ENCODE measurements around the gene ZNF341. TPM values are rescaled to one million over a fixed set of nuclear protein-coding genes. Genes with fewer than 3 reads are reported as not detected.

ZNF341 gene
- total and polyA plus RNA-seq, 2 of the 8 experiments (the other 6 are each of a cell fraction or from before 2014, with no cell fraction given): 5.8 to 6.4 TPM

GRCh38 chr20:33709905-33710541 is 21.8 kb upstream of the ZNF341 start:
- H3K4ac ChIP-seq (replicated peaks; ENCODE audit: insufficient read length, low read depth, low read length): no peak overlapping the region
- H3K18ac ChIP-seq (ENCODE audit: extremely low read depth, low read length): no peak overlapping the region
- ChIA-PET CTCF (ENCODE audit: partially characterized antibody) (interaction anchor here (2.0 kb wide), 1 partner anchor 17 kb away, joined by 6 read pairs; no protein-coding TSS in a partner anchor), POLR2A (ENCODE audit: partially characterized antibody) (interaction anchor here (0.8 to 1.5 kb wide), 4 partner anchors 9 to 30 kb away, joined by 3 to 6 read pairs (median 4); partner anchors contain the start of gene PXMP4)
- H2BK20ac ChIP-seq (ENCODE audit: low read length): peak overlapping the region; percentile 55; the same call in 1 of the 2 replicates
- no peaks in the 10 kb centered on the region for H3K9me3 ChIP-seq (ENCODE audit: insufficient read depth in 2 of 2, low read depth in 1 of 2, low read length in 1 of 2)
- no peak overlapping the region for H3K27ac ChIP-seq (ENCODE audit: low read depth, low read length)
- H4K20me1 ChIP-seq (replicated peaks in 1 of 2; ENCODE audit: control insufficient read depth in 1 of 2, insufficient read depth in 2 of 2, low read length in 2 of 2): no peaks in the 10 kb centered on the region
- FAIRE-seq (no peak), DNase-seq (ENCODE audit: low read depth in 1 of 2, low spot score in 2 of 2) (peak; percentile 59 to 65)
- no peak overlapping the region for H3K23ac ChIP-seq (ENCODE audit: insufficient read length)
- no peak overlapping the region for H2AFZ ChIP-seq (ENCODE audit: low read length)
- H2AK5ac ChIP-seq (ENCODE audit: low read depth, low read length): no peak overlapping the region
- no peak overlapping the region for H4K5ac ChIP-seq (ENCODE audit: insufficient read length, low read depth, low read length)
- H3K79me2 ChIP-seq (ENCODE audit: control insufficient read depth in 1 of 2, insufficient read depth in 2 of 2, low read length in 2 of 2): no peaks in the 10 kb centered on the region
- no peak overlapping the region for H4K8ac ChIP-seq (ENCODE audit: extremely low read depth, insufficient read depth, low read length)
- H2BK12ac ChIP-seq (ENCODE audit: low read depth, low read length): 0 out of 2 replicates have a peak overlapping the region, but pooled peaks have one; percentile 75
- no peak overlapping the region for H3K56ac ChIP-seq (replicated peaks; ENCODE audit: insufficient read length, low read depth, low read length)
- WGBS, 2 experiments (ENCODE audit: extremely low coverage in 1 of 2, insufficient coverage in 1 of 2, insufficient read length in 1 of 2, insufficient replicate concordance in 2 of 2, low coverage in 1 of 2, low lambda C conversion rate in 2 of 2, missing lambda C conversion rate in 1 of 2): 71 to 100% methylated on average over 2 to 12 of the region's 16 CpGs
- peaks cover 6% of the 10 kb centered on the region; the same call in 1 of the 2 replicates for H3K23me2 ChIP-seq (ENCODE audit: low read depth, low read length)
- no peak overlapping the region for H4K91ac ChIP-seq (replicated peaks; ENCODE audit: insufficient read length, low read length)
- H3K27me3 ChIP-seq (replicated peaks in 1 of 4; ENCODE audit: control insufficient read depth in 3 of 4, extremely low read depth in 1 of 4, insufficient read depth in 3 of 4, low read length in 3 of 4): no peaks in the 10 kb centered on the region
- no peaks in the 10 kb centered on the region for H3K79me1 ChIP-seq (ENCODE audit: low read depth, low read length)
- H3K9ac ChIP-seq (replicated peaks in 1 of 4; ENCODE audit: extremely low read depth in 1 of 4, low read depth in 3 of 4, low read length in 3 of 4): no peak overlapping the region
- peak overlapping the region; percentile 50 to 72 for H3K4me2 ChIP-seq (ENCODE audit: insufficient read depth in 1 of 2, low read depth in 2 of 2, low read length in 2 of 2)
- no peak overlapping the region for H2BK120ac ChIP-seq (replicated peaks; ENCODE audit: low read depth, low read length)
- TF ChIP-seq KDM1A (IDR thresholded peaks at IDR 0.05; ENCODE audit: borderline replicate concordance, low read length): no peak
- no peak for TF ChIP-seq SIRT6 (IDR thresholded peaks at IDR 0.05; ENCODE audit: low read length)
- TF ChIP-seq ASH2L (IDR thresholded peaks at IDR 0.05; ENCODE audit: low read length): peak; percentile 6
- 0 out of 2 replicates have a peak, but pooled peaks have one; percentile 9 for TF ChIP-seq TAF1 (IDR thresholded peaks at IDR 0.05; ENCODE audit: low read depth, low read length)
- TF ChIP-seq BACH1 (IDR thresholded peaks at IDR 0.05; ENCODE audit: low read length): 0 out of 2 replicates have a peak, but pooled peaks have one; percentile 39
- peak; percentile 68 for TF ChIP-seq CREB1 (IDR thresholded peaks at IDR 0.05)
- TF ChIP-seq MAX (IDR thresholded peaks at IDR 0.05): no peak; the same call in 1 of the 2 replicates
- TF ChIP-seq, protein P1, sequence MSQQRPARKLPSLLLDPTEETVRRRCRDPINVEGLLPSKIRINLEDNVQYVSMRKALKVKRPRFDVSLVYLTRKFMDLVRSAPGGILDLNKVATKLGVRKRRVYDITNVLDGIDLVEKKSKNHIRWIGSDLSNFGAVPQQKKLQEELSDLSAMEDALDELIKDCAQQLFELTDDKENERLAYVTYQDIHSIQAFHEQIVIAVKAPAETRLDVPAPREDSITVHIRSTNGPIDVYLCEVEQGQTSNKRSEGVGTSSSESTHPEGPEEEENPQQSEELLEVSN (IDR thresholded peaks at IDR 0.05): no peak
- no peaks in the 10 kb centered on the region; a peak in 1 of 8 replicates for H3K36me3 ChIP-seq (ENCODE audit: control insufficient read depth in 2 of 4, insufficient read depth in 4 of 4, low read length in 3 of 4)
- H2BK5ac ChIP-seq (ENCODE audit: low read depth, low read length): peak overlapping the region; percentile 40
- H3K4me1 ChIP-seq (replicated peaks in 1 of 4; ENCODE audit: control insufficient read depth in 3 of 4, insufficient read depth in 4 of 4, low read length in 3 of 4): peaks cover 4 to 9% (median 6%) of the 10 kb centered on the region in 4 experiments
- H3K4me3 ChIP-seq (ENCODE audit: extremely low read depth in 1 of 4, insufficient read depth in 2 of 4, low read depth in 3 of 4, low read length in 4 of 4): peak overlapping the region in 1 of 4 experiments; percentile 25; a peak in 3 of 8 replicates
- H2BK15ac ChIP-seq (ENCODE audit: low read length): peak overlapping the region; percentile 72
- no peak overlapping the region for H3K14ac ChIP-seq (ENCODE audit: insufficient read length)

Data from H1 (cell line).